Activated CD4-positive, alpha-beta T cell treated with anti-CD3 and anti-CD28 coated beads for 24 hours (primary cell): Measurements from ENCODE around the gene DOCK1.
"Not testable (repeated sequence)": the region's sequence is repeated elsewhere in the genome, so short reads cannot be mapped to it uniquely, and the experiment has no call there.

Experiments
- DNase-seq, 2 donors: peaks; one replicate each; pipeline ENCODE4 v3.0.0-alpha.2; 2020; ENCODE audit warnings: low read depth in 2 of 2

DOCK1 gene

DNA sequence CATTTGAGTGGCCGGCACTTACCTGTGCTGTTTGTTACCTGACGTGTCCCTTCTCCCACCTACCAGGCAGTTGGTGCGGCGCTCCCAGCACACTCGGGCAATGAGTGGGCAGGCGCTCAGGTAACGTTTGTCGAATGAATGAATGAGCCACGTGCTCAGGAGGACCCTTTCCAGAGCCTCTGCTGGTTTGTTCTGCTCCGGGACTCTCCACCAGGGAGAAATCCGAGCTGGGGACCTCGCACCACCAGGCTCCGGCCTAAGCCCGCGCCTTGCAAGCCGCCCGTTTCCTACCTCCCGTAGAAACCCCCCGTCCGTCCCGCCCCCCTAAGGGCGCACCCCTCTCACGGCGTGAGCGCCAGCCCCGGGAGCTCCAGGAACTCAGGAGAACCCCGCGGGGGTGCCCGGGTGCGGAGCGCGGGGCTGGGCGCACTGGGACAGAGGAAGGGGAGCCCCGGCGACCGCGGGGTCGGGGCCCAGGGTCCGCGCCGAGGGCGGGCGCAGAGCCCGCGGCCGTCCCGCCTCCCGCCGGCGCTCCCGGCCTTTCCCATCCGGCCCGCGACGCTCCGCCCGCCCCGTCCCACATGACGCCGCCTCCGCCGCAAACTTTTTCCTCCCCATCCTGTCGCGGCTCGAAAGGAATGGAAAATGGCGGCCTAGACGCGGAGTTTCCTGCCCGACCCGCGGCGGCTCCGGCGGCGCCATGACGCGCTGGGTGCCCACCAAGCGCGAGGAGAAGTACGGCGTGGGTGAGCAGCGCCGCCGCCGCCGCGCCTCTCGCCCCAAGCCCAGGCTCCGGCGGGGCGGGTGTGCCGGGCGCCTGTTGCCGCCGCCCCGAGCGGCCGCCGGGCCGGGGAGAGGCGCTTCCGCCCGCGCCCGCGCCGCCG, at the start of gene DOCK1:
TSS of gene DOCK1 (plus strand) at position 611 of the 884 bp plus-strand sequence. CDS start at position 701, 90 bp downstream.
- no peak for DNase-seq

DNA sequence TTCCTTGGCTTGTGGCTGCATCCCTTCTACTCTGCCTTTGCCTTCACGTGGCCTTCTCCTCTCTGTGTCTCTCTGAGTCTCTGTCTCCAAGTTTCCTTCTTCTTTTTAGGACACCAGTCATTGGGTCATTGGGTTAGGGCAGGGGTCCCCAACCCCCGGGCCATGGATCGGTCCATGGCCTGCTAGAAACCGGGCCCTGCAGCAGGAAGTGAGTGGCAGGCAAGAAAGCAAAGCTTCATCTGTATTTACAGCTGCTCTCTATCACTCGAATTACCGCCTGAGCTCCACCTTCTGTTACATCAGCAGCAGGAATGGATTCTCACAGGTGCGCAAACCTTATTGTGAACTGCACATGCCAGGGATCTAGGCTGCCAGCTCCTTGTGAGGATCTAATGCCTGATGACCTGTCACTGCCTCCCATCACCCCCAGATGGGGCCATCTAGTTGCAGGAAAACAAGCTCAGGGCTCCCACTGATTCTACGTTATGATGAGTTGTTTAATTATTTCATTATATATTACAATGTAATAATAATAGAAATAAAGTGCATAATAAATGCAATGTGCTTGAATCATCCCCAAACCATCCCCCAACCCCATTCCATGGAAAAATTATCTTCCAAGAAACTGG, 47.9 kb upstream of the DOCK1 start:
- no peak for DNase-seq

DNA sequence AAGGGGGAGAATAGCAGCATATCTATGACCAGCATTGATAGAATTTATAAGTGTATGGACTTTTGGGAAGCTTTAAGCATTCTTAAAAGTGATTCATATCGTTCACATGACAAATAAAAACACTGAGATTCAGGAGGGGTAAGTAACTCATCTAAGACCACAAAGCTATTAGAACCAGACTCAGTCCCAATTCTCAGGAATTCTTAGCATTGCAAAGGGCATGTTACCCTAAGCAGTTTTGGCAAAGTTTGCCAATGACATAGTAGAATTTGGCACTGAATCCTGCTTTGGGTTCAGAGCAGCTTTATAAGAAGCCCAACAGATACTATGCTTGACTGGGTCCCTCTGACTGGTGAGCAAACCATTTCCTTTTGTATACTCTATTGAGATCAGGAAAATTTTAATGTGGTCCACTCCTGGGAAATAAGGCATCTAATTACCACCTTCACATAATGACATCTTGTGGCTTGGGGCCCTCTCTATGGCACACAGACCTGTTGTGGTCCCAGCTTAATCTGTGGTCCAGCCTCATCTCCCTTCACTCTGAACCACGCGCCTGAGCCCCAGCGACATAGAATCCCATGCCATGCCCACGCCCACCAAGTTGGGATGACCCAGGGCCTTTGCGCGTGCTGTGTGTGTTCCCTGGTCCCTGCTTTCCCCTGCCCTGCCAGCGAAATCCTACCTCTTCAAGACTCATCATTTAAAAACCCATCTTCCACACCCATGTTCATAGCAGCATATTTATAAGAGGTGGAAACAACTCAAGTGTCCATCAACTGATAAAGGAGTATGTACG, 37.5 kb upstream of the DOCK1 start:
- no peak for DNase-seq

DNA sequence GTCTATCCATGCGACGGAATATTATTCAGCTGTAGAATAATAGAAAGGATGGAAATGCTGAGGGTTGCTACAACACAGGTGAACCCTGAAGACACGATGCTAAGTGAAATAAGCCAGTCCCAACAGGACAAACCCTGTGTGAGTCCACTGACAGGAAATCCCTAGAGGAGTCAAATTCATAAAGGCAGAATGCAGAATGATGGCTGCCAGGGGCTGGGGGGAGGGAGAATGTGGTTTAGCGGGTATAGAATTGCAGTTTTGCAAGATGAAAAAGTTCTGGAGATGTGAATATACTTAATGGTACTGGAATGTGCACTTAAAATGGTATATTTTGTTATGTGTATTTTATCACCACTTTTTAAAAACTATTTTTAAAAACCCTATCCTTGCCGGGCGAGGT, 36.9 kb upstream of the DOCK1 start:
- DNase-seq = no peak

DNA sequence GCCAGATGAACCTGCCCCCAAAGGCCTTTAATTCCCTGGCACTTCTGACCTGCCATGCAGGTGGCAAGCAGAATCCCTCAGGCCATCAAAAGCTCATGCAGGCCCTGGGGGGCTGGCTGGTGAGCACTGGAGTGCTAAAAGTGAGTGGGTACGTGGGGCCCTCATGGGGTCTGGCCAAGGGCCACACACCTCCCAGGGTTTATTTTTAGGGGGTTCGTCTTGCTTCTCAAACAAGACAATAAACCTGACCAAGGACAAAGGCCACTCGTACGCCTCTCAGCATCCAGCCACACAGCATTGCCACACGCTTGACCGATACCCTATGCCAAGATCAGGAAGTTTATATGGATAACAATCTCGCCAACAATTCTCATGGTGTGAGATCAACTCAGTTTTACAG, 33.1 kb upstream of the DOCK1 start:
- DNase-seq = no peak

DNA sequence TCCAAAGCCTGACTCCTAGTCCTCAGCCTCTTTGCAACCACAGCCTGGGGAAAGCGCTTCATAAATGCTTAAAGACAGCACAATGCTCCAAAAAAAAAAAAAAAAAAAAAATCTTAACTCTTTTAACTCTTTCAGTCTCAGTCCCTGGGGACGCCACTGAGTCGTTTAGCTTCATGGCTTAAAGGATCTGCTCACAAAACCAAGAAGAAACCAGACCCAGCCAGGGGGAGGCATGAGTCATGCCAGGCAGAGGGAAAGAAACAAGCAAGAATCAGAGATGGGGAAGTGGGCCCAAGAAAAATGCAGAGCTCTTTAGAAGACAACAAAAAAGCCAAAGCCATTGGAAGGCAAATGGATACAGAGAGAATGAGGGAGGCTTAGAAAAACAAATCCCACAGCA, 32.5 kb upstream of the DOCK1 start:
- no peak for DNase-seq

DNA sequence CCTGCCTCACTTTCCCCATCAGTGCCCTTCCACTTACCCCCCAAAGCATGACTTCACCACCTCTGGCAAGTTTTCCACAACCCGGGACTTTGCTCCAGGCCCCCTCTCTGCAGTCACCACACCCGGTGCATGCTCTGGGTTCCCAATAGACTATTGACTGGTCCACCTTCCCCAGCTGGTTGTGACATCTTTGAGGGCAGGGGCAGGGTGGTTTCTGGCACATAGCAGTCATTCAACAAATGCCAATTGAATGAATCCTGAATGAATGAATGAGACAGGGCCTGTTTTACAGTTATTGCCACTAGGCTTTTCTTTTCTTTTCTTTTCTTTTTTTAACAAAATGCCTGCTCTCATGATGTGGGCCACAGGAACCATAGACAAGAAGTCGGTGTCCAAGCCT, 28.8 kb upstream of the DOCK1 start:
- no peak for DNase-seq

DNA sequence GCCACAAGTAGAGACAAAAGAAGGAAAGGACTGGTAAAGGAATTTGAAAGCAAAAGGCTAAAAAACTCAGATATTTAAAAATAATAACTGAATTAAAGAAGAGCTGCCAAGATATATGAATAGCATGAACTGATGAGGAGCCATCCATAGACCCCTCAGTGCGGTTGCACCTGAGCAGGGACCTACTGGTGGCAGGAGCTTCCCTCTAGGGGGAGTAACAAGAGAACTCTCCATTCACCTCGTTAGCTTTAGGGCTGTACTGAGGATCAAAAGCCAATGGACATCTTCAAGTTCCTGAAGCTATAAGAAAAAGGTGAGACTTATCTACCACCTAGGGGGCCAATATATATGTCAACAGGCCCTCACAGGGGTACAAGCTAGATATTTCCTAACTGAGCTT, 27.8 kb upstream of the DOCK1 start:
- no peak for DNase-seq

DNA sequence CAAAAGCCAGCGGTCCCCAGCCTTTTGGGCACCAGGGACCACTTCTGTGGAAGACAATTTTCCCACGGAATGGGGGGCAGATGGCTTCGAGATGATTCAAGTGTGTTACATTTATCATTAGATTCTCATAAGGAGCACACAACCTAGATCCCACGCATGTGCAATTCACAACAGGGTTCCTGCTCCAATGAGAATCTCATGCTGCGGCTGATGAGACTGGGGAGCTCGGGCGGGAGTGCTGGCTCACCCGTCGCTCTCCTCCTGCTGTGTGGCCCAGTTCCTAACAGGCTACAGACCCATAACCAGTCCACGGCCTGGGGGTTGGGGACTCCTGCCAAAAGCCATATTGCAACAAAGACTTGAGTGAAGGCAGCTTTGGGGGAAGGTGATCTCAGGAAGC, 26.6 kb upstream of the DOCK1 start:
- DNase-seq = no peak

DNA sequence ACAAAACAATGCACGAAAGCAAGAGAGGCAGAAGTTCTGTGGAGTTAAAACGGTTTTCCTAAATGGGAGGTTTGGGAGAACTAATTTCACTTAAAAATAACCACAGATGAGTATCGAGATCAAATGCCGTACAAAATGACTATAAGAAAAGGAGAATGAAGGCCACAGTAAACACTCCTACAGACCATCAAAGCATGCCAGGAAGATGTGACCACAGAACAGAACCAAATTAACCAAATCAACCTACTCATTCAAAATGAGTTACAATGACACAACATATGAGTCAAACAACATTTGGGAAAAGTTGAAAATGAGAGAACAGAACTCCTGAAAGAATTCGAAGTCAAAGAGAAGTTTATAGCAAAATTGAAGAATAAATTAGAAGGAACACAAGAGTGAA, 24.3 kb upstream of the DOCK1 start:
- DNase-seq = no peak

DNA sequence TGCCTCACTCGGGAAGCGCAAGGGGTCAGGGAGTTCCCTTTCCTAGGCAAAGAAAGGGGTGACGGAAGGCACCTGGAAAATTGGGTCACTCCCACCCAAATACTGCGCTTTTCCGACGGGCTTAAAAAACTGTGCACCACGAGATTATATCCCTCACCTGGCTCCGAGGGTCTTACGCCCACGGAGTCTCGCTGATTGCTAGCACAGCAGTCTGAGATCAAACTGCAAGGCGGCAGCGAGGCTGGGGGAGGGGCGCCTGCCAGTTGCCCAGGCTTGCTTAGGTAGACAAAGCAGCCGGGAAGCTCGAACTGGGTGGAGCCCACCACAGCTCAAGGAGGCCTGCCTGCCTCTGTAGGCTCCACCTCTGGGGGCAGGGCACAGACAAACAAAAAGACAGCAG, 23.2 kb upstream of the DOCK1 start:
- not testable (repeated sequence) for DNase-seq

DNA sequence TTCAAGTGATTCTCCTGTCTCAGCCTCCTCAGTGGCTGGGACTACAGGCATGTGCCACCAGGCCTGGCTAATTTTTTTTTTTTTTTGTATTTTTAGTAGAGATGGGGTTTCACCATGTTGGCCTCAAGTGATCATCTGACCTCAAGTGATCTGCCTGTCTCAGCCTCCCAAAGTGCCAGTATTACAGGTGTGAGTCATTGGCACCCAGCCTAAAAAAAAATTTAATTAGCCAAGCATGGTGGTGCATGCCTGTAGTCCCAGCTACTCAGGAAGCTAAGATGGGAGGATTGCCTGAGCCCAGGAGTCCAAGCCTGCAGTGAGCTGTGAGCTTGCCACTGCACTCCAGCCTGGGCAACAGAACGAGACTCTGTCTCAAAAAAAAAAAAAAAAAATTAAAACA, 16.8 kb upstream of the DOCK1 start:
- DNase-seq = not testable (repeated sequence)

DNA sequence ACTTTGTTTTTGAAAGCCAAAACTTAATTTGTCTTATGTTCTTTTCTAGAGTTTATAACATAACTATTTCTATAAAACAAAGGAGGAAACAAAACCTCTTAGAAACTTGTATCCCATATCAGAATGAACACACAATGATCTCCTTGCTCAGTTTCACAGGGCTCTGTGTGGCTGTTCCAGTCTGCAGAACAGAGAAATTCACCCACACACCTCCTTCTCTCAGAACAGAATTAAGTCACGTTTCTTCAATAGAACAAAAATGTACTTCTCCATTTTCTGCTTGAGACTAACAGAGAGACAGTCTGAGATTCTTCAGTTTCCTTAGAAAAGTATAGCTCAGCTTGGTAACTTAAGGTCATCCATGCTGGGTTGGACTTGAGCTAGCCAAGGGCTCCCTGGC, 15.8 kb upstream of the DOCK1 start:
- no peak for DNase-seq

DNA sequence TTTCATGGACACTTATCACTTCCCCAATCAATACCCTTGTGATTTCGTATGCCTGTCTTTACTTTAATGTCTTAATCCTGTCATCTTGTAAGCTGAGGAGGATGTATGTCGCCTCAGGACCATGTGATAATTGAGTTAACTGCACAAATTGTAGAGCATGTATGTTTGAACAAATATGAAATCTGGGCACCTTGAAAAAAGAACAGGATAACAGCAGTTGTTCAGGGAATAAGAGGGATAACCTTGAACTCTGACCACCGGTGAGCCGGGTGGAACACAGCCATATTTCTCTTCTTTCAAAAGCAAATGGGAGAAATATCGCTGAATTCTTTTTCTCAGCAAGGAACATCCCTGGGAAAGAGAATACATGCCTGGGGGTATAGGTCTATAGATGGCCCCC, 14.4 kb upstream of the DOCK1 start:
- not testable (repeated sequence) for DNase-seq

DNA sequence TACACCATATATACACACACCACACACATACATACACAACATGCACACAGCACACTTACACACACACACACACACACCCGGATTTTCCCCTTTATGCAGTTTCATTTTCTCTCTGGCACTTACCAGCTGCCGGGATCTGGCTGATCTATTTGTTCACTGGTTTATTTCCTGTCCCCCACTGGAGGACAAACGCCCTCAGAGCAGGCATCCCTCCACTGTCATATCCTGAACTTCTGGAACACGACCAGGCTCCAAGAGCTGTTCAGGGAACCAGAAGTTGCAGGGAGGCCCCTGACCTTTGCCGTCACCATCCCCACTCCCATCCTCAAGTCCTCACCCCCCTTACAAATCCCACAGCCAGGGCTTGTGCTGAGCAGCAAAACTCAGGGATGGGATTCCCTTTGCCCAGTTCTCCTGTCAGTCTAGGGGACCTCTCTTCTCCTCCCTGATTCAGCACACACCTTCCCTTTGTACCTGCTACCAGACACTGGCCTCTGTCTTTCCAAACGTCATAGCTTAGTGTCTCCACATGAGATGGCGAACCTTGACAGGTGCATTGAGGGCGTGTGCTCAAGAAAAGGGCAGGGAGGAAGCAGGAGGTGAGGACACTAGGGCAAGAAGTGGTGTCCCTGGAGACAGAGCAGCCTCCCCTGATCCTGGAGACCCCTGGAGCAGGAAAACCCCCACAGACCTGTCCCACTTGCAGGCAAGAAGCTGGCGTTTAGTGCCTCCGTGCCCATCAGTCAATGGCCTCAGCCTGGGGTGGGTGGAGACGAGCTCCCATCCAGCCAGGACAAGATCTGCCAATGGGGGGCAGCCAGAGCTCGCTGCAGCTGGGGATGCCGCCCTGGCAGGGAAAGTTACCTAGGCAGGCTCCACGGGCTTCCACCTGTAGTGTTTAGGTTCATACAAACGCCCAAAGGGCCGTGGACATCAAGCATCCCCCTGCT, 12.7 kb upstream of the DOCK1 start:
- no peak for DNase-seq

DNA sequence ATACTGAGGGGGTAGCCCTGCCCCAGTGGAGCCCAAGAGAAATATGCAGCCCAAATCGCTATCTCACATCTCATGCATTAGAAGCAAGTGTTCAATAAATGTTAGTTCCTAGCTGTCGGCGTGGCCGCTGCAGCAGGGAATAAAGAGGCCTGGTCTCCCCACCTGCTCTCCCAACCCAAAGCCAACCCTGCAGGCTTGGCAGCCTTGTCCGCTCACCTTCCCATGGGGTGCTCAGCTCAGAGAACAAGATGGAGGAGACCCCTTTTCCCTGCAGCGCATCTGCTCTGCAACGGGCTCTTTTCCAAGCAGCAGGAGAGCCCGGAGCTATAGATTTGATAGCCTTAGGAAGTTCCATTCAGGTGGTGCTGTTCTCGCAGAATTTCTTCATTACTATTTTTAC, 12.0 kb upstream of the DOCK1 start:
- DNase-seq = no peak

DNA sequence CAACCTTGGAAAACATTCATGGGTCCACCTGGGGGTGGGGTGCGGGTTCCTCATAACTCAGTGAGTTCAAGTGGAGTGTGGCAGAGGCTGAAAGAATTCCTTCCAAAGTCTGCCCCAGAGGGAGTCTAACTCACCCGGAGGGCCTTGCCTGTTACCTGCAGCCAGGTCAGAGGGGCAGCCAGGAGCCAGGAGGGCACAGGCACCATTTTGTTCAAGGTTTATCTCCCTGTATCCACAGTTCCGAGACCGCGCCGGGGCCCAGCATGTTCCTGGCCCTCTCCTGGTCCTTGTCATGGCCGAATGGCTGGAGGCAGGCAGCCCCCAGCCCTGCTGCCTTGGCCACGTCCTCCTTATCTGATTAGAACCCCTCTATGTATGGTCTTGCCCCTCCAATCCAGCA, 11.4 kb upstream of the DOCK1 start:
- no peak for DNase-seq

DNA sequence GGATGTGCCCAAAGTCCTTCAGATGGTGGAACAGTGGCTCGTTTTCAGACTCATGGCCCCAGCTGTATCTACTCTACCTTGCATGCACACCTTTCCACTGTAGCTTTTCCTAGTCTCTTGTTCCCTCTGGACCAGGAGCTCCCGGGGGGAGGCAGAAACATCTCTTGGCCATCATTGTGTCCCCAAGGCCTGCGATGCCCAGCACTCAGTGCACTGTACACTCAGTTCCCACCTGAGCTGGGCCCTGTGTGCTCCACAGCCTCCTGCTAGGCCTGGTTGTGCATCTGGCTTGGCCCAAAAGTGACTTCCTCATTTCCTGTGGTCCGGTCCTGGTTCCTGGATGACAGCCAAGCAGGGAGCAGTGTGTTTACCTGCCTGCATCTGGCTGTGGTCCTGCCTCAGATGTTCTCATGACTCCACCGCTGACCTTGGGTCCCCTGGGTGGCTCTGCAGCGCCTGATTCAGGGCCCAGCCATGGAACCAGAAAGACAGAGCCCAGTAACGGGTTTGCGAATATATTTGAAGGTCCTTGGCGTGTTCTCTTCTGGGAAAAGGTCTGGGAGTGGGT, 9.9 kb upstream of the DOCK1 start:
- no peak for DNase-seq

DNA sequence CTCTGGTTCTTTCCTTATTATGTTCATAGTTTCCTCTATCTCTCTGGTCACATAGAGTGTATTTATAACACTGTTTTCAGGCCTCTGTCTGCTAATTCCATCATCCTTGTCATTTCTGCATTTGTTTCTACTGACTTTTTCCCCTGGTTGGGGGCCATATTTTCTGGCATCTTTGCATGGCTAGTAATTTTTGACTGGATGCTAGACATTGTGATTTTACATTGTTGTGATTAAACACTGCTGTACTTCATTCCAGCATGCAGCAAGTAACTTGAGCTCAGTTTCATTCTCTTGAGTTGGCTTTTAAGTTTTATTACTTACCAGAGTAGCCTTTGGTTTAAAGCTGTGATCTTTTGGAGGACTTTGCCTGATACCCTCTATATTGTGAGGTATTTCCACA, 6.8 kb upstream of the DOCK1 start:
- DNase-seq = no peak

DNA sequence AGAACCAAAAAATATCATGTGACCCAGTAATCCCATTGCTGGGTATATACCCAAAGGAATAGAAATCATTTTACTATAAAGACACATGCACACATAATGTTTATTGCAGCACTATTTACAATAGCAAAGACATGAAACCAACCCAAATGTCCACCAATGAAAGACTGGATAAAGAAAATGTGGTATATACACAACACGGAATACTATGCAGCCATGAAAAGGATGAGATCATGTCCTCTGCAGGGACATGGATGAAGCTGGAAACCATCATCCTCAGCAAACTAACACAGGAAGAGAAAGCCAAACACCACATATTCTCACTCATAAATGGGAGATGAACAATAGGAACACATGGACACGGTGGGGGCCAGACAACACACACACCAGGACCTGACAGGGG, 5.7 kb upstream of the DOCK1 start:
- not testable (repeated sequence) for DNase-seq

DNA sequence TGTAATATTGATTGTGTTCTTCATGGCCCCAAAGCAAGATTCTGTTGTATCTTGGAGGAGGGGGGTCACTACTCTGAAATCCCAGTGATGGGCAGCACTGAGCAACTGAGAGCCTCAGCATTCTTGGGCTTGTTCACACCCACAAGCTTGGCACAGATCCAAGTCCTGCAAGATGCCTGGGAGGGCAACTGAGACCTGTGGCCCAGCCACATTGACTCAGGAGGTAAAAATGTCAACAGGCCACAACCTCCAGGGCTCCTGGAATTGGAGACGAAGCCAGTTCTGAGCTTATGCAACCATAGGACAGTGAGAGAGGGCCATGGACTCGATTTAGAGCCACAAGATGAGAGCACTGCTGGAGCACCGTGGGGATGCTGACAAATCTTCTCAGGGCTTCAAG, 3.1 kb upstream of the DOCK1 start:
- DNase-seq = no peak
